Lower lobe of right lung (tissue), 2 donors: Measurements from ENCODE around the gene PAPLN. TPM values are rescaled to one million over a fixed set of nuclear protein-coding genes. Genes with fewer than 3 reads are reported as not detected.

Experiments
- ATAC-seq, 2 donors: fragments of 200-7000 bp; cut with Tn5 transposase; one replicate each; pipeline ENCODE4 v1.9.1; 2020 to 2022; ENCODE audit warnings: mild to moderate bottlenecking in 2 of 2, moderate library complexity in 2 of 2
- DNase-seq: peaks from one replicate; pipeline ENCODE4 v3.0.0-alpha.2; 2020
- H3K27ac ChIP-seq: fragments of 200-600 bp; one replicate; pipeline ENCODE4 v1.8.0; 2022
- H3K27me3 ChIP-seq: fragments of 200-600 bp; one replicate; pipeline ENCODE4 v1.8.0; 2022; ENCODE audit warnings: low read depth
- H3K36me3 ChIP-seq: fragments of 200-600 bp; one replicate; pipeline ENCODE4 v1.8.0; 2022; ENCODE audit warnings: mild to moderate bottlenecking
- H3K4me1 ChIP-seq: fragments of 200-600 bp; one replicate; pipeline ENCODE4 v1.8.0; 2022
- H3K4me3 ChIP-seq: fragments of 200-600 bp; one replicate; pipeline ENCODE4 v1.8.0; 2022; ENCODE audit warnings: mild to moderate bottlenecking
- H3K9me3 ChIP-seq: fragments of 200-600 bp; one replicate; pipeline ENCODE4 v1.8.0; 2022
- intact Hi-C: fragments of 100-400 bp; cut with DNase I; formaldehyde crosslinking; loops from one replicate; pipeline ENCODE4 v1.11.0; 2022
- total RNA-seq: library from RNA; stranded (reverse); fragmentation: NEBNext Ultra II Directional; extraction: Animal tissue kit (Norgen Biotek cat#: 25700); gene quantifications from one replicate; pipeline ENCODE4 v1.2.1, GENCODE V29; 2021
- TF ChIP-seq, protein P1 (sequence below): fragments of 200-600 bp; IDR thresholded peaks from one replicate; pipeline ENCODE4 v1.8.0; 2022; ENCODE audit warnings: antibody characterized with exemption, mild to moderate bottlenecking
- donor health status: DM: no; HTN: yes; CAD: no; lungs with severe emphysema.

Gene PAPLN
- total RNA-seq, 1 donor from 2014 or later, result 10.7 TPM

DNA sequence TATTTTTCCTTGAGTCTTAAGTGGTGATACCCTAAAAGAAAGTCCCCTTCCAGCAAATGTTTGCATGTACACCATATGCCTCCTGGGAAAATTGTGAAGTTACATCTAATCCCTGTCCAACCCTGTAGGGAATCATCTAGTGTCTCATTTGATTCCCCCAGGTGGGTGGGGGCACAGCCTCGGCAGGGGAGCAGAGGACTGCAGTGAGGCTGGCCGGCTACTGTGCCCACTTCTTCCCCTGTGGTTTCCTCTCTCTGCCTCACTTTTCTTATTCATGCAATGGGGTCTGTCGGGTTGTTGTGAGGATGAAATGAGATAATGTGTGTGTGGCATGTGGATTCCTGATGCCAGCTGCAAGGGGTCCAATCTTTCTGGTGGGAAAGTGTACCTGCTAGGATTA lies 6.0 kb downstream of the PAPLN start:
- H3K4me3 ChIP-seq, result no peak overlapping the region
- peaks cover 29% of the 10 kb centered on the region for H3K27me3 ChIP-seq
- TF ChIP-seq, protein P1, sequence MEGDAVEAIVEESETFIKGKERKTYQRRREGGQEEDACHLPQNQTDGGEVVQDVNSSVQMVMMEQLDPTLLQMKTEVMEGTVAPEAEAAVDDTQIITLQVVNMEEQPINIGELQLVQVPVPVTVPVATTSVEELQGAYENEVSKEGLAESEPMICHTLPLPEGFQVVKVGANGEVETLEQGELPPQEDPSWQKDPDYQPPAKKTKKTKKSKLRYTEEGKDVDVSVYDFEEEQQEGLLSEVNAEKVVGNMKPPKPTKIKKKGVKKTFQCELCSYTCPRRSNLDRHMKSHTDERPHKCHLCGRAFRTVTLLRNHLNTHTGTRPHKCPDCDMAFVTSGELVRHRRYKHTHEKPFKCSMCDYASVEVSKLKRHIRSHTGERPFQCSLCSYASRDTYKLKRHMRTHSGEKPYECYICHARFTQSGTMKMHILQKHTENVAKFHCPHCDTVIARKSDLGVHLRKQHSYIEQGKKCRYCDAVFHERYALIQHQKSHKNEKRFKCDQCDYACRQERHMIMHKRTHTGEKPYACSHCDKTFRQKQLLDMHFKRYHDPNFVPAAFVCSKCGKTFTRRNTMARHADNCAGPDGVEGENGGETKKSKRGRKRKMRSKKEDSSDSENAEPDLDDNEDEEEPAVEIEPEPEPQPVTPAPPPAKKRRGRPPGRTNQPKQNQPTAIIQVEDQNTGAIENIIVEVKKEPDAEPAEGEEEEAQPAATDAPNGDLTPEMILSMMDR, result no peak
- H3K4me1 ChIP-seq, result peaks cover 45% of the 10 kb centered on the region
- ATAC-seq (no peak), DNase-seq (no peak)
- no peaks in the 10 kb centered on the region for H3K9me3 ChIP-seq
- no peak overlapping the region for H3K27ac ChIP-seq
- intact Hi-C loops, result no loop called here
- H3K36me3 ChIP-seq, result no peaks in the 10 kb centered on the region

DNA sequence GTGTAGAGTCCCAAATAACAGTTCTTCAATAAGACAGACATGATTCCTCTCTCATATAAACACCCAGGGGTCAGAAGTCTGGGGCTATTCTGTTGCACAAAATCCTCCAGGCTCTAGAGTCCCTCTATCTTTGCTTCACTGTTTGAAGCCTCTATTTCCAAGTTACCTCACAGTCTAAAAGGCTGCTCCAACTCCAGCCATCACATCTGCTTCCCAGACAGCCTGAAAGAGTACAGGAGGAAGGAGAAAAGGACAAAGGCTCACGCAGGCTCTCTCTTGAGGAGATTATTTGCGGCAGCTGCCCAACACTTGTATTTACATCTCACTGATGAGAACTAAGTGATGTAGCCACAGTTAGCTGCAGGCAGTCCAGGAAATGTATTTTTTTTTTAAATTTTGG lies 6.4 kb downstream of the PAPLN start:
- peaks cover 25% of the 10 kb centered on the region for H3K27me3 ChIP-seq
- TF ChIP-seq, protein P1, result no peak
- peaks cover 41% of the 10 kb centered on the region for H3K4me1 ChIP-seq
- no peaks in the 10 kb centered on the region for H3K36me3 ChIP-seq
- ATAC-seq (no peak), DNase-seq (no peak)
- intact Hi-C loops, result no loop called here
- H3K4me3 ChIP-seq, result no peak overlapping the region
- no peak overlapping the region for H3K27ac ChIP-seq
- no peaks in the 10 kb centered on the region for H3K9me3 ChIP-seq

- no peak overlapping the region for H3K27ac ChIP-seq
- peak overlapping the region; percentile 58 for H3K4me3 ChIP-seq
- peaks cover 16% of the 10 kb centered on the region for H3K27me3 ChIP-seq
- peaks cover 32% of the 10 kb centered on the region for H3K4me1 ChIP-seq
- ATAC-seq, result no peak
- H3K9me3 ChIP-seq, result no peaks in the 10 kb centered on the region
- DNase-seq, result no peak
- TF ChIP-seq, protein P1, result no peak
- intact Hi-C loops, result no loop called here
- H3K36me3 ChIP-seq, result no peaks in the 10 kb centered on the region
These were observed 7.4 kb downstream of the PAPLN start for GRCh38 chr14:73244541-73245290.

- Histone ChIP-seq H3K36me3 (no peaks in the 10 kb centered on the region), H3K9me3 (no peaks in the 10 kb centered on the region), H3K27me3 (peaks cover 7% of the 10 kb centered on the region), H3K4me3 (peak overlapping the region; percentile 58), H3K27ac (peak overlapping the region; percentile 21), H3K4me1 (peaks cover 22% of the 10 kb centered on the region)
- intact Hi-C loops, result no loop called here
- peak; percentile 80 for DNase-seq
- ATAC-seq, result peak; percentile 84 to 93
- TF ChIP-seq, protein P1, result no peak
These were observed 8.4 kb downstream of the PAPLN start for GRCh38 chr14:73245480-73246325.

DNA sequence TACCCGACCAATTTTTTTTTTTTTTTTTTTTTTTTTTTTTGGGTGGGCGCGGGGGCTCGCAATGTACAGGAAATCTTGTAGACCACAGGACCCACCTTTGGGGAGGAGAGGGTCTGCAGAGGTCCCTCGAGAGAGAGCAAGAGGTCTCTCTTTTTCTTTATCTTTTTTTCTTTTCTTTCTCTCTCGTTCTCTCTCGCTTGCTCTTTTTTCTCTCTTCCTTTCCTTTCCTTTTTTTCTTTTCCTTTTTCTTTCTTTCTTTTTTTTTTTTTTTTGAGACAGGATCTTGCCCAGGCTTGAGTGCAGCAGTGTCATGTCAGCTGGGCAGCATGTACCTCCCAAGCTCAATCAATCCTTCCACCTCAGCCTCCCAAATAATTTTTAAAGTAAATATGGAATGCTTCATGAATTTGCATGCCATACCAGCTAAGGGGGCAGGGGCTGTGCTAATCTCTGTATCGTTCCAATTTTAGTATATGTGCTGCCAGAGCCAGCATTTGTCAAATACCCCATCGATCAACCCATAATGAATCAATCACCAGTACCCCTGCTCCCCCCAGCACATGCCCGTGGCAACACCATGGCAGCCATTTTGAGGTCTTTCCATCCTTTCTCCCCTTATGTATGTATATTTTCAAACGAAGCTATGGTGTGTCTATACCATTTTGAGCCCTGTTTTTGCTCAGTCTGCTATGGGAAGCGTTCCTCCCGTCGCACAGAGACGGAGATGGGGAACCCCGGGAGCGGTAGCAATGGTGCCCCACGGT lies 9.3 kb downstream of the PAPLN start:
- Histone ChIP-seq H3K27me3 (peaks cover 4% of the 10 kb centered on the region), H3K4me3 (peak overlapping the region; percentile 58), H3K4me1 (peaks cover 14% of the 10 kb centered on the region), H3K36me3 (no peaks in the 10 kb centered on the region), H3K9me3 (no peaks in the 10 kb centered on the region), H3K27ac (peak overlapping the region; percentile 21)
- DNase-seq (no peak), ATAC-seq (no peak)
- intact Hi-C loops, result no loop called here
- TF ChIP-seq, protein P1, result no peak
